Left kidney (tissue), 8 donors: ENCODE data around the gene TEX28. TPM values are rescaled to one million over a fixed set of nuclear protein-coding genes. Genes with fewer than 3 reads are reported as not detected.
"Not testable (repeated sequence)": the region's sequence is repeated elsewhere in the genome, so short reads cannot be mapped to it uniquely, and the experiment has no call there.

Source experiments
- DNase-seq: peaks from one replicate; pipeline ENCODE4 v3.0.0-alpha.2; 2013
- long read RNA-seq, 8 donors: transcript quantifications; one replicate each; lab custom pipeline, GENCODE V29; 2026
- polyA plus RNA-seq: library from polyadenylated mRNA; unstranded; fragments of 120-200 nt; gene quantifications from one replicate; pipeline ENCODE4 v1.2.1, GENCODE V29; 2013; ENCODE audit not compliant: insufficient read length

TEX28 gene, protein sequence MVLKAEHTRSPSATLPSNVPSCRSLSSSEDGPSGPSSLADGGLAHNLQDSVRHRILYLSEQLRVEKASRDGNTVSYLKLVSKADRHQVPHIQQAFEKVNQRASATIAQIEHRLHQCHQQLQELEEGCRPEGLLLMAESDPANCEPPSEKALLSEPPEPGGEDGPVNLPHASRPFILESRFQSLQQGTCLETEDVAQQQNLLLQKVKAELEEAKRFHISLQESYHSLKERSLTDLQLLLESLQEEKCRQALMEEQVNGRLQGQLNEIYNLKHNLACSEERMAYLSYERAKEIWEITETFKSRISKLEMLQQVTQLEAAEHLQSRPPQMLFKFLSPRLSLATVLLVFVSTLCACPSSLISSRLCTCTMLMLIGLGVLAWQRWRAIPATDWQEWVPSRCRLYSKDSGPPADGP
- not detected for polyA plus RNA-seq
- long read RNA-seq, donor 1: 0 reads
- long read RNA-seq, donor 2: 0 reads
- long read RNA-seq, donor 3: 0 reads
- long read RNA-seq, donor 4: 0 reads
- long read RNA-seq, donor 5: 0 reads
- long read RNA-seq, donor 6: 0 reads
- long read RNA-seq, donor 7: 0 reads
- long read RNA-seq, donor 8: 0 reads

- DNase-seq: no peak
Measured at GRCh38 chrX:154294791-154295574, at the start of gene TEX28. TSS of gene TEX28 (minus strand) at chrX:154295124. CDS start at chrX:154292117, 3,007 bp downstream.

DNA sequence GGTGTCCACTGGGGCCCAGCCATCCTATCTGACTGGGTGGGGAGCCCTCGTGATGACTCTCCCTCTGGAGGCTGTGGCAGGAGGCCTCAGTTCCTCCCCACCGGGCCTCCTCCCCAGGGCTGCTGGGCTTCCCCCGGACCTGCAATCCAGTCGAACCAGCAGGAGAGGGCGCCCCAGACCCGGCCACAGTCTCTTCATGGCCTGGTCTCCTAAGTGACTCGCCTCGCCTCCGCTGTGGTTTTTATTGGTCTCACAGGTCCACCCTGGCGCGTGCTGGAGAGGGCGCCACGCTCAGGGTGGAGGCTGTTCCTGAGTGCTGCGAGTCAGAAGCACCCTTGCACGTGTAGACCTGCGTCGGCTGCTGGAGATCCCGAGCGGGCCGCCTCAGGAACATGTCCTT lies 48.7 kb upstream of the TEX28 start:
- not testable (repeated sequence) for DNase-seq

DNA sequence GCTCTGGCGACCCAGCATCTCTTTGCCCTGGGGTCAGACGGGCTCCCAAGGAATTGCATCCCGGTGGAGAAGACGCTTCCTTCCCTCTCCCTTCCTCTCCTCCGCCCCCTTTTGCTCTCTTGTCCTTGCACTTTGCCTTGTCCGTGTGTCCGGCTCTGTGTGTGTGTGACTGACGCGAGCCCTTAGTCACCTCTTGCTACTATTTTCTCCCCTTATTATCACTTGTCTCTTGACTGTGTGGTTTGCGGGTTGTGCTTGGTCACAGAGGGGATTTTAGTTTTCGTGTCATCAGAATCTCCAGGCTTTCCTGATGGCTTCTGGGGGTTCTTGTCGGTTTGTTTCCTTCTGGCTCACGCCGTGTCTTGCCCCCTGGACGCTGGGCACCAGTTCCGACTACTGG lies 48.1 kb upstream of the TEX28 start:
- DNase-seq: not testable (repeated sequence)

DNA sequence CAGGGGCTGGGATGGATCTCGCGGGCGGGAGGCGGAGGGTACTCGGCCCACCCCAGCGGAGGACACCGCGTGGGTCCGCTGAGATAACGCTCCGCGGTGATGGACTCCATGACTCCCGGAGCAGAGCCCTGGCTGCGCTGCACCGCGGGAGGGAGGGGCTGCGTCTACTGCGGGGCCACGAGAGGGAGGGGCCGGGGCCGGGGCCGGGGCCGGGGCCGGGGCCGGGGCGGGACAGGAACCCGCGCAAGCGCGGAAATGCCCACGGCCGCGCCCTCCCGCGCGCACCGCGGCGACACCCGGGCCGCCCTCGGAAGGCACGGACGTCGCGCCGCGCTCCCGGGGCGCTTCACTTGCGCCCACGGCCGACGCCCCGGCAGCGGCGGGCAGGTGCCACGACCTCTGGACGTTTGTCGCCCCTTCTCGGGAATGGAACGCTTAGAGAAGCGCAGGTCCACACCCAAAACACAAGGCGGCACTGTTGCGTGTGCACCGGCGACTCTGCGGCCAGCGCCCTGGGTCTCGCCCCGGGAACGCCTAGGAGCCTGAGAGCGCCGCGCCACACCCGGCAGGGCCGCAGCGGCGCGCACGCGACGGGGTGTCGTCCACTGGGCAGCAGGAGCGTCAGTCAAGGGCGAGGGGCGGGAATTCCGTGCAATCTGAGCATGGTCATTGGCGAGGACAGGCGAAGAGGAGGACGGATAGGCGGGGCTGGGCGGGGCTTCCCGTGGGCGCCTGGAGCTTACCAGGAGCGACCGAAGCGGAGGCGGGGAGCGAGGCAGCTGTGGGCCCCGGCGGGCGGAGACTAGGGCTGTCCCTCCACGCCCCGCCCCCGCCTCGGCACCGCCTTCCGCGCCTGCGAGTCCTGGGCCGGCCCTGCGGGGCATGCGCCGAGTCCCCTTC lies 46.7 kb upstream of the TEX28 start:
- not testable (repeated sequence) for DNase-seq

GRCh38 chrX:154334496-154334895 lies 39.6 kb upstream of the TEX28 start:
- no peak for DNase-seq

- no peak for DNase-seq
Measured at GRCh38 chrX:154333837-154334271, 38.9 kb upstream of the TEX28 start.

- DNase-seq: no peak
Measured at GRCh38 chrX:154333116-154333515, 38.2 kb upstream of the TEX28 start.

- DNase-seq: no peak
Measured at GRCh38 chrX:154332561-154332960, 37.6 kb upstream of the TEX28 start.

- no peak for DNase-seq
Measured at GRCh38 chrX:154329294-154329693, 34.4 kb upstream of the TEX28 start.

DNA sequence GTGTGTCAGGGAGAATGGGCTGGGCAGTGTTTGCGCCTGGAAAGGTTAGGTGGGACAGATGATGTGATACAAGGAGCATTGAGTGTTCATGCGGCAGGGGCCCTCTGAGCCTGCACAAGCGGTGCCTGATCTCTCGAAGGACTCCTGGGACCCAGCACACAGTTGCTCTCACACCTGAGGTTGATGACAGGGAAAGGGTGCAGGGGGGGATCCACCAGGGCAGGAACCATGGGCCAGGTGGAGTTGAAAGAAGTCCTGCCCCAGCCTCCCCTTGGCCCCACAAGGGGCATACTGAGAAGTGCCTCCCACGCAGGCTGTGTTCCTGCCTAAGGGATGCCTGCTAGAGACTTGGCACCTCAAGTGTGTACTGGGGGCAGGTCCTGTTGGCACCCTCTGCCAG lies 33.7 kb upstream of the TEX28 start:
- no peak for DNase-seq

GRCh38 chrX:154327038-154327820 lies 32.3 kb upstream of the TEX28 start:
- no peak for DNase-seq

GRCh38 chrX:154325541-154325940 lies 30.6 kb upstream of the TEX28 start:
- DNase-seq: peak; percentile 54

DNA sequence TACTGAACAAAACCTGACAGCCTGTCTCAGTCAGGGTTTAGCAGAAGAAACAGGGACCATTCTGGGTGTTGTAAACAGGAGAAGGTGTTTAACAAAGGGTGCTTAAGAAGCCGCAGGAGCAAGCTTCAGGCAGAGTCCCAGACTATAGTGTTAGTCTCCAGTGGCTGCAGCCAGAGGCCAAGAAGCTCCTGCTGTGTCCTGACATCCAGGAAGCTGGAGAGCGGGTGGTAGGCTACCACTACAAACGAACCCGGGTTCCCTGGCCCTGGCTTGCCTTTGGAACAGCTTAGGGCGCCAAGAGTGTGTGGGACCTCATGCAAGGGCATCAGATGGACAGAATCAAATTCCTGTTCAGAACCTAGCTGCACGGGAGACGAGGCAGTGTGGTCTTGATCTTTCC lies 28.6 kb upstream of the TEX28 start:
- DNase-seq: no peak

GRCh38 chrX:154322890-154323289 lies 28.0 kb upstream of the TEX28 start:
- DNase-seq: no peak

- no peak for DNase-seq
Measured at GRCh38 chrX:154321594-154321993, 26.7 kb upstream of the TEX28 start.

DNA sequence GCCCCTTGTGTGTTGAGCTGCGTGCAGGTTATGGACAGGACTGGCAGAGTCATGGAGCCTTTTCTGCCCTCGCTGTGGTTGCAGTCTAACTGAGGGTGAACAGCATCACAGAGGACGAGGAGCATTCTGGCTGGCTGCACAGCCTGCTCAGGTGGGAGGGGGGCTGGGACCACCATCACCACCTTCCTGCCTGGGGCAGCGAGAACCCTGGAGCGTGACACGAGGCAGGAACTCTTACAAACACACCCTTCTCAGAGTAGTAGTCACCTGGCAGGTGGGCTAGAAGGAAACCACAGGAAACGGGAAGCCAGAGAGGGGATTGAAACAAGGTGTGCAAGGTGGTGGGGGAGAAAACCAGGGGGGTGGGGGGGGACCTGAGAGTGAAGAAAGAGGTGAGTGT lies 26.2 kb upstream of the TEX28 start:
- DNase-seq: no peak

- no peak for DNase-seq
Measured at GRCh38 chrX:154320406-154320805, 25.5 kb upstream of the TEX28 start.

DNA sequence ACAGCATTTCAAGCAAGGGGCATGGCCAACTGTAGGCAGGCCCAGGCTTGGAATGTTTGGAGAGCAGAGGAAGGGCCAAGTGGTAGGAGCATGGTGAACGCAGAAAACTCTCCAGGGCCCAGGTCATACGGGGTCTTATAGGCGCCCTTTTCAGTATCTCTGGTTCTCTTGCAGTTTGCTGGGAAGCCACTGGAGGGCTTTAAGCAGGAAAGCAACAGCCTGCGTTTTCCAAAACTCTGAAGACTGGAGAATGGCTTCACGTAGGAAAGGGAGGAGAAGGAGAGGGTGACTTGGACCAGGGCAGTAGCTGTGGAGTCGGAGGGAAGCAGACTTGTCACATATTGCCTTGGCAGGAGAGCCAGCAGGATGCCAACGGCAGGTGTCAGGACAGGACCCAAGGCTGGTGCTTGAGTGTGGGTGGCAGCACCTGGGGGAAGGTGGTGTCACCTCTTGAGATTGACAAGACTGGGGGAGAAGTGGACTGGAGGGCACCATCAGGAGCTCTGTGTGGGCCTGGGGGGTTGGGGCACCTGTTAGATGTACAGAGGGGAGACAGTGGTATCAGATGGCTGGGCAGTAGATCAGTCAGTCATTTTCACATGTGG lies 22.6 kb upstream of the TEX28 start:
- no peak for DNase-seq

DNA sequence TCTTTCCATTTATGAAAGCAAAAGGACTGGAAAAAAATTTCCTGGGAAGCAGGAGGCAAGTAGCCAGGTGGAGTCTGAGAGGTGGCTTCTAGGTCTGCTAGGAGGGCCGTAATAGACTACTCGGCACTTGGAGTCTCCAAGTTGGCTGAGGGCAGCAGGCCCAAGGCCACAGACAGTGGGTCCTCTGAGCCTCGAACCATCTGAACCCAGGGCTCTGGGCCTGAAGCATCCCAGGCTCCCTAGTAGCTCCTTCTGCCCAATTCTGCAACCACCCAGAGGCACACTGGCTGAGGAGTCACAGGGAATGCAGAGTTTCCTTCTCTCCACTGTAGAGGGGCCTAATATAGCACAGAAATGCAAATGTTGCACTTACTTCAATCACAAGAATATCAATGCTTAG lies 20.5 kb upstream of the TEX28 start:
- DNase-seq: no peak

- no peak for DNase-seq
Measured at GRCh38 chrX:154313147-154313546, 18.2 kb upstream of the TEX28 start.

GRCh38 chrX:154312116-154312515 lies 17.2 kb upstream of the TEX28 start:
- DNase-seq: no peak
